OCI-LY7 (cell line): ENCODE data around the gene FOXO3. TPM values are rescaled to one million over a fixed set of nuclear protein-coding genes. Genes with fewer than 3 reads are reported as not detected.

ENCODE experiments used
- BruUV-seq: library from RNA; stranded (reverse); fragments of 400-500 nt; replicated peaks from 2 replicates; lab custom pipeline; 2021; lab: Mats Ljungman, UMichigan
- CTCF ChIA-PET: fragments of 300-600 bp; sonication (Branson Sonifier 250); formaldehyde crosslinking; loops from one replicate; lab custom pipeline; 2022; ENCODE audit warnings: antibody characterized with exemption; ENCODE audit not compliant: unreplicated experiment; lab: Charles Lee
- POLR2A ChIA-PET: fragments of 300-600 bp; sonication (Branson Sonifier 250); formaldehyde crosslinking; loops from one replicate; lab custom pipeline; 2022; ENCODE audit warnings: antibody characterized with exemption; lab: Charles Lee
- DNase-seq: peaks from one replicate; pipeline ENCODE4 v3.0.0-alpha.2; 2015; ENCODE audit warnings: low spot score
- H2AFZ ChIP-seq: fragments of 200-600 bp; sonication (generic), shearing (Covaris generic); 2 replicates; pipeline ENCODE4 v1.6.1; 2014; ENCODE audit warnings: mild to moderate bottlenecking, antibody characterized with exemption, low read length, moderate library complexity
- H3K27ac ChIP-seq: fragments of 200-600 bp; sonication (generic); 2 replicates; pipeline ENCODE4 v1.5.1; 2014; ENCODE audit warnings: mixed run types, low read depth, mild to moderate bottlenecking, moderate library complexity, low read length, inconsistent platforms; ENCODE audit not compliant: poor library complexity, severe bottlenecking
- H3K36me3 ChIP-seq: fragments of 200-600 bp; sonication (generic); 2 replicates; pipeline ENCODE4 v1.6.1; 2014; ENCODE audit warnings: mild to moderate bottlenecking, antibody characterized with exemption, low read length, moderate library complexity, mixed read lengths; ENCODE audit not compliant: insufficient read depth
- H3K4me1 ChIP-seq: fragments of 200-600 bp; sonication (generic); 2 replicates; pipeline ENCODE4 v1.5.1; 2014; ENCODE audit warnings: mild to moderate bottlenecking, low read length; ENCODE audit not compliant: insufficient read depth, poor library complexity, severe bottlenecking
- H3K4me2 ChIP-seq: fragments of 200-600 bp; sonication (generic); 2 replicates; pipeline ENCODE4 v1.6.1; 2014; ENCODE audit warnings: mild to moderate bottlenecking, low read length
- H3K4me3 ChIP-seq: fragments of 200-600 bp; sonication (generic); 2 replicates; pipeline ENCODE4 v1.5.1; 2014; ENCODE audit warnings: mild to moderate bottlenecking, low read depth, low read length; ENCODE audit not compliant: poor library complexity, severe bottlenecking
- H3K79me2 ChIP-seq: fragments of 200-600 bp; sonication (generic); 2 replicates; pipeline ENCODE4 v1.6.1; 2016; ENCODE audit warnings: low read depth, mild to moderate bottlenecking, low read length, moderate library complexity, mixed read lengths; ENCODE audit not compliant: insufficient read depth
- H3K9me2 ChIP-seq: fragments of 200-600 bp; sonication (generic); 2 replicates; pipeline ENCODE4 v1.6.1; 2016; ENCODE audit warnings: mild to moderate bottlenecking, low read length, mixed read lengths; ENCODE audit not compliant: insufficient read depth
- H3K9me3 ChIP-seq: fragments of 200-600 bp; sonication (generic); 2 replicates; pipeline ENCODE4 v1.6.1; 2014; ENCODE audit warnings: mild to moderate bottlenecking, mixed run types, low read length, mixed read lengths
- H4K20me1 ChIP-seq: fragments of 200-600 bp; sonication (generic); 2 replicates; pipeline ENCODE4 v1.6.1; 2014; ENCODE audit warnings: mild to moderate bottlenecking, antibody characterized with exemption, low read length, moderate library complexity, mixed read lengths; ENCODE audit not compliant: insufficient read depth
- CTCF ChIP-seq: fragments of 200-600 bp; sonication (generic); conservative IDR thresholded peaks from 2 replicates; pipeline ENCODE4 v1.5.1; 2014; ENCODE audit warnings: mild to moderate bottlenecking, antibody characterized with exemption, low read length, moderate library complexity, mixed read lengths
- EZH2phosphoT487 ChIP-seq: fragments of 200-600 bp; sonication (generic); IDR thresholded peaks from 2 replicates; pipeline ENCODE4 v1.6.1; 2018; ENCODE audit warnings: low read depth, borderline replicate concordance, mild to moderate bottlenecking, mixed run types, antibody characterized with exemption, low read length, moderate library complexity, mixed read lengths
- intact Hi-C: fragments of 100-400 bp; cut with micrococcal nuclease; formaldehyde crosslinking; loops from one replicate; pipeline ENCODE4 v1.10.0; 2022; ENCODE audit not compliant: unreplicated experiment
- total RNA-seq, 2 experiments: library from RNA; depleted of rRNA in 1 of 2; stranded (reverse); fragments of >200 nt in 1 of 2; shearing (Covaris generic) in 1 of 2; gene quantifications; 2 replicates each; pipeline ENCODE4 v1.2.3, GENCODE V29; 2014 to 2022

FOXO3 gene
- total RNA-seq, 2 experiments from 2014 or later: 3.8 to 9.9 TPM

- BruUV-seq: no TSS peak
- H3K4me3 ChIP-seq: no peak overlapping the region
- no peaks in the 10 kb centered on the region for H3K9me3 ChIP-seq
- no peak overlapping the region for H2AFZ ChIP-seq
- H3K4me2 ChIP-seq: no peak overlapping the region
- no peaks in the 10 kb centered on the region for H3K9me2 ChIP-seq
- DNase-seq: no peak
- H3K36me3 ChIP-seq: peaks cover 19% of the 10 kb centered on the region
- ChIA-PET CTCF (no interaction called here), POLR2A (interaction anchor here (0.6 to 1.9 kb wide), 5 partner anchors 8 to 105 kb away, joined by 3 to 7 read pairs (median 5); no protein-coding TSS in a partner anchor)
- H3K79me2 ChIP-seq: no peaks in the 10 kb centered on the region; the same call in 1 of the 2 replicates
- peaks cover 31% of the 10 kb centered on the region for H3K4me1 ChIP-seq
- intact Hi-C loops: no loop called here
- H3K27ac ChIP-seq: no peak overlapping the region
- TF ChIP-seq CTCF: no peak
- TF ChIP-seq EZH2phosphoT487: no peak
- H4K20me1 ChIP-seq: peaks cover 29% of the 10 kb centered on the region; the same call in 1 of the 2 replicates
Observed at GRCh38 chr6:108568551-108569305, 8.0 kb downstream of the FOXO3 start.

GRCh38 chr6:108570517-108570916 lies 9.8 kb downstream of the FOXO3 start:
- Histone ChIP-seq H3K27ac (no peak overlapping the region), H3K36me3 (peaks cover 19% of the 10 kb centered on the region), H4K20me1 (peaks cover 16% of the 10 kb centered on the region), H3K9me3 (no peaks in the 10 kb centered on the region), H3K79me2 (no peaks in the 10 kb centered on the region; the same call in 1 of the 2 replicates), H3K4me2 (no peak overlapping the region), H3K4me3 (no peak overlapping the region), H2AFZ (no peak overlapping the region), H3K9me2 (no peaks in the 10 kb centered on the region), H3K4me1 (peaks cover 14% of the 10 kb centered on the region)
- DNase-seq: no peak
- intact Hi-C loops: no loop called here
- ChIA-PET POLR2A (interaction anchor here (0.6 kb wide), 1 partner anchor 334 kb away, joined by 3 read pairs; no protein-coding TSS in a partner anchor), CTCF (no interaction called here)
- no TSS peak for BruUV-seq
- TF ChIP-seq EZH2phosphoT487 (no peak), CTCF (peak; percentile 62)
